HEK293 (cell line): ENCODE measurements around the gene SUPT5H.

Experiments used
- CTCF ChIA-PET: fragments of 350-600 bp; formaldehyde crosslinking; extraction: SDS; loops from one replicate; lab custom pipeline; 2021; ENCODE audit warnings: antibody characterized with exemption; lab: Yijun Ruan, JAX
- POLR2A ChIA-PET: fragments of 300-600 bp; formaldehyde crosslinking; extraction: SDS; loops from one replicate; lab custom pipeline; 2020; ENCODE audit warnings: antibody characterized with exemption, inconsistent platforms; lab: Yijun Ruan, JAX
- H3K27ac ChIP-seq: fragments of 200-500 bp; sonication (Bioruptor generic); 2 replicates; pipeline ENCODE4 v1.5.1; 2014; ENCODE audit warnings: low read depth, low read length, control low read depth, inconsistent platforms; ENCODE audit errors: extremely low read depth
- H3K36me3 ChIP-seq, 2 experiments: fragments of 200-500 bp in 1 of 2; sonication (Bioruptor generic) in 1 of 2; 1 replicate in 1 of 2; 2 replicates in 1 of 2; pipeline ENCODE4 v1.5.1; 2014 to 2017; ENCODE audit warnings: inconsistent platforms in 2 of 2, low read length in 2 of 2; ENCODE audit not compliant: control insufficient read depth in 2 of 2, insufficient read depth in 1 of 2
- H3K4me1 ChIP-seq: fragments of 200-500 bp; sonication (Bioruptor generic); 2 replicates; pipeline ENCODE4 v1.5.1; 2014; ENCODE audit warnings: mild to moderate bottlenecking, low read length, inconsistent platforms; ENCODE audit not compliant: control insufficient read depth, insufficient read depth
- H3K4me3 ChIP-seq: 2 replicates; pipeline ENCODE4 v1.5.1; 2011; ENCODE audit warnings: low read depth, mild to moderate bottlenecking, control low read depth, low read length, moderate library complexity
- H3K9me3 ChIP-seq: fragments of 200-500 bp; sonication (Bioruptor generic); 2 replicates; pipeline ENCODE4 v1.5.1; 2014; ENCODE audit warnings: low read depth, low read length, inconsistent platforms; ENCODE audit not compliant: control insufficient read depth, insufficient read depth
- BCL11A ChIP-seq: fragments of 450-650 bp; formaldehyde crosslinking; IDR thresholded peaks from 2 replicates; pipeline ENCODE4 v1.5.1; 2016; ENCODE audit warnings: low read depth, missing biosample characterization, missing genetic modification characterization
- EGR2 ChIP-seq: fragments of 450-650 bp; formaldehyde crosslinking; IDR thresholded peaks from 2 replicates; pipeline ENCODE4 v1.5.1; 2016; ENCODE audit warnings: low read depth, missing biosample characterization, missing genetic modification characterization
- IKZF3 ChIP-seq: fragments of 450-650 bp; IDR thresholded peaks from 2 replicates; pipeline ENCODE4 v1.5.0; 2018; ENCODE audit warnings: missing biosample characterization, mild to moderate bottlenecking, missing genetic modification characterization, moderate library complexity
- MEIS1 ChIP-seq: sonication (generic); formaldehyde crosslinking; IDR thresholded peaks from 2 replicates; pipeline ENCODE4 v1.8.1; 2022; ENCODE audit warnings: missing genetic modification reagents, mild to moderate bottlenecking, borderline replicate concordance
- PRDM10 ChIP-seq: fragments of 450-650 bp; formaldehyde crosslinking; IDR thresholded peaks from 2 replicates; pipeline ENCODE4 v1.5.1; 2016; ENCODE audit warnings: missing biosample characterization, missing genetic modification characterization
- SETDB1 ChIP-seq: IDR thresholded peaks from one replicate; pipeline ENCODE4 v1.6.1; 2017; ENCODE audit warnings: mild to moderate bottlenecking, low read length, moderate library complexity, mixed read lengths; ENCODE audit not compliant: insufficient read length
- WT1 ChIP-seq: fragments of 450-650 bp; formaldehyde crosslinking; IDR thresholded peaks from 2 replicates; pipeline ENCODE4 v1.5.1; 2016; ENCODE audit warnings: missing biosample characterization, missing genetic modification characterization
- ZBTB26 ChIP-seq: fragments of 450-650 bp; formaldehyde crosslinking; optimal IDR thresholded peaks from 2 replicates; pipeline ENCODE3; 2016; ENCODE audit warnings: missing biosample characterization, mild to moderate bottlenecking, missing genetic modification characterization
- ZBTB8A ChIP-seq: fragments of 450-650 bp; formaldehyde crosslinking; IDR thresholded peaks from 2 replicates; pipeline ENCODE4 v1.5.1; 2016; ENCODE audit warnings: missing biosample characterization, missing genetic modification characterization
- ZFHX2 ChIP-seq: fragments of 450-650 bp; formaldehyde crosslinking; conservative IDR thresholded peaks from 2 replicates; pipeline ENCODE4 v1.5.1; 2016; ENCODE audit warnings: missing biosample characterization, missing genetic modification characterization
- ZFP37 ChIP-seq: fragments of 450-650 bp; formaldehyde crosslinking; IDR thresholded peaks from 2 replicates; pipeline ENCODE4 v1.5.1; 2016; ENCODE audit warnings: missing biosample characterization, missing genetic modification characterization
- ZNF121 ChIP-seq: fragments of 450-650 bp; formaldehyde crosslinking; IDR thresholded peaks from 2 replicates; pipeline ENCODE4 v1.5.1; 2016; ENCODE audit warnings: missing biosample characterization, missing genetic modification characterization
- ZNF132 ChIP-seq: fragments of 450-650 bp; formaldehyde crosslinking; IDR thresholded peaks from 2 replicates; pipeline ENCODE4 v1.5.1; 2017; ENCODE audit warnings: missing biosample characterization, missing genetic modification characterization, borderline replicate concordance
- ZNF239 ChIP-seq: fragments of 450-650 bp; formaldehyde crosslinking; IDR thresholded peaks from 2 replicates; pipeline ENCODE4 v1.5.1; 2016; ENCODE audit warnings: missing biosample characterization, missing genetic modification characterization
- ZNF24 ChIP-seq: fragments of 450-650 bp; formaldehyde crosslinking; IDR thresholded peaks from 2 replicates; pipeline ENCODE4 v1.5.1; 2016; ENCODE audit warnings: missing biosample characterization, missing genetic modification characterization
- ZNF266 ChIP-seq: fragments of 450-650 bp; formaldehyde crosslinking; IDR thresholded peaks from 2 replicates; pipeline ENCODE4 v1.5.1; 2016; ENCODE audit warnings: missing biosample characterization, missing genetic modification characterization, low read depth
- ZNF354C ChIP-seq: fragments of 450-650 bp; formaldehyde crosslinking; IDR thresholded peaks from 2 replicates; pipeline ENCODE4 v1.5.1; 2016; ENCODE audit warnings: missing biosample characterization, missing genetic modification characterization, low read depth, borderline replicate concordance
- ZNF48 ChIP-seq: fragments of 450-650 bp; formaldehyde crosslinking; IDR thresholded peaks from 2 replicates; pipeline ENCODE4 v1.5.1; 2016; ENCODE audit warnings: missing biosample characterization, missing genetic modification characterization
- ZNF501 ChIP-seq: fragments of 450-650 bp; formaldehyde crosslinking; IDR thresholded peaks from 2 replicates; pipeline ENCODE4 v1.5.1; 2016; ENCODE audit warnings: missing biosample characterization, missing genetic modification characterization
- ZNF521 ChIP-seq: fragments of 450-650 bp; formaldehyde crosslinking; IDR thresholded peaks from 2 replicates; pipeline ENCODE4 v1.5.1; 2017; ENCODE audit warnings: missing biosample characterization, mild to moderate bottlenecking, missing genetic modification characterization
- ZNF548 ChIP-seq: fragments of 450-650 bp; formaldehyde crosslinking; IDR thresholded peaks from 2 replicates; pipeline ENCODE4 v1.5.1; 2016; ENCODE audit warnings: missing biosample characterization, missing genetic modification characterization
- ZNF623 ChIP-seq: fragments of 450-650 bp; formaldehyde crosslinking; IDR thresholded peaks from 2 replicates; pipeline ENCODE4 v1.5.1; 2016; ENCODE audit warnings: missing biosample characterization, missing genetic modification characterization
- ZNF660 ChIP-seq: fragments of 450-650 bp; IDR thresholded peaks from 2 replicates; pipeline ENCODE4 v1.5.1; 2018; ENCODE audit warnings: missing biosample characterization, mild to moderate bottlenecking, missing genetic modification characterization
- ZNF747 ChIP-seq: fragments of 450-650 bp; formaldehyde crosslinking; IDR thresholded peaks from 2 replicates; pipeline ENCODE4 v1.5.1; 2016; ENCODE audit warnings: missing biosample characterization, missing genetic modification characterization
- TF ChIP-seq, protein P1 (sequence below): fragments of 450-650 bp; formaldehyde crosslinking; IDR thresholded peaks from 2 replicates; pipeline ENCODE4 v1.5.1; 2016; ENCODE audit warnings: missing biosample characterization, missing genetic modification characterization

Gene SUPT5H

DNA sequence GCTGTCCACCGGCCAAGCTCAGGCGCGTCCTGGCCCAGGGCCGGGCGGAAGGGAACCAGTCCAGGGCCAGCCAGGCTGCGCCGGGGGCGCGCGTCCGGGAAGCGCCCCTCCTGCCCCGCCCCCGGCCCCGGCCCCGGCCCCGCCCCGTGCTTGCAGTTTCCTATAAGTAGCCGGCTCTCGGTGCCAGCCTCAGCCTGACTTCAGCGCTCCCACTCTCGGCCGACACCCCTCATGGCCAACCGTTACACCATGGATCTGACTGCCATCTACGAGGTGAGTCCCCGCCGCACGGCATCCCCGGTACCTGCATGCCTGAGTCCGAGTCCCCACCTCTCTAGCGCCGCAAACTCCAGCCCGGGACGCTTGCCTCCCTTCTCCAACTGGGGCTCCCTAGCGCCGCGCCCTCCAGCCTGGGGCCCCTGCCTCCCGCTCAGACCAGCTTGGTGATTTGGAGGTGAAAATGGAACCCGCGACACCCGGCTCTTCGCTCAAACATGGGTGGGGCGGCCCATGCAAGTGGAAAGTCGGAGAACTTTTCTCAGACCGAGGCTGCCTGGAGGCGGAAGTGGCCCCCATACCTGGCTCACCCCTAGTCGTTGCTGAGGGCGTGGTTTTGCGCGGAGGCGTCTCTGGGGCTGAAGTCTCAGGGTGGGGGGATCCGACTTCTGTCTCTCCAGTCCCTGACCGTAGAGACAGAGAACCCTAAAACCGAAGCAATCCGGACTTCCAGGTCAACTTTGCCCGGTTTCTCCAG, 38.5 kb upstream of the SUPT5H start, which contains the start of gene ZFP36 (continued):
- TF ChIP-seq, protein P1, sequence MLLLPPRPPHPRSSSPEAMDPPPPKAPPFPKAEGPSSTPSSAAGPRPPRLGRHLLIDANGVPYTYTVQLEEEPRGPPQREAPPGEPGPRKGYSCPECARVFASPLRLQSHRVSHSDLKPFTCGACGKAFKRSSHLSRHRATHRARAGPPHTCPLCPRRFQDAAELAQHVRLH (tag by site-specific recombination) = 0 out of 2 replicates have a peak, but pooled peaks have one; percentile 15
- TF ChIP-seq BCL11A (tag by site-specific recombination) (peak; percentile 35; the same call in 1 of the 2 replicates), ZNF501 (tag by site-specific recombination) (peak; percentile 85), ZNF132 (tag by site-specific recombination) (no peak), ZBTB26 (peak; percentile 59)
- TF ChIP-seq, all 188 proteins: peak for 67

GRCh38 chr19:39407410-39407659, 38.0 kb upstream of the SUPT5H start:
- CTCF ChIA-PET = interaction anchor here (1.0 to 4.6 kb wide), 3 partner anchors 9 to 85 kb away, joined by 3 to 41 read pairs (median 3); no protein-coding TSS in a partner anchor
- no peaks in the 10 kb centered on the region for H3K9me3 ChIP-seq
- POLR2A ChIA-PET = interaction anchor here (1.2 to 11.2 kb wide), 5 partner anchors 9 to 125 kb away, joined by 3 to 175 read pairs (median 56); partner anchors contain the start of genes EID2B, MED29, PAF1 and RPS16
- peak overlapping the region; percentile 61 for H3K4me3 ChIP-seq
- H3K36me3 ChIP-seq = peaks cover 0 to 3% of the 10 kb centered on the region in 2 experiments; a peak in 1 of 3 replicates
- H3K4me1 ChIP-seq = peaks cover 55% of the 10 kb centered on the region
- TF ChIP-seq ZNF48 (no peak), IKZF3 (tag by site-specific recombination) (0 out of 2 replicates have a peak, but pooled peaks have one; percentile 5), ZNF521 (no peak), ZNF121 (no peak)
- H3K27ac ChIP-seq = peak overlapping the region; percentile 77

GRCh38 chr19:39407660-39408391, 37.6 kb upstream of the SUPT5H start:
- H3K36me3 ChIP-seq = peaks cover 0 to 3% of the 10 kb centered on the region in 2 experiments; a peak in 1 of 3 replicates
- no peaks in the 10 kb centered on the region for H3K9me3 ChIP-seq
- H3K4me3 ChIP-seq = peak overlapping the region; percentile 61
- ChIA-PET CTCF (interaction anchor here (0.6 to 4.6 kb wide), 6 partner anchors 10 to 85 kb away, joined by 3 to 41 read pairs (median 3); no protein-coding TSS in a partner anchor), POLR2A (interaction anchor here (1.2 to 11.2 kb wide), 4 partner anchors 9 to 125 kb away, joined by 3 to 175 read pairs (median 84); partner anchors contain the start of genes EID2B, MED29, PAF1 and RPS16)
- H3K27ac ChIP-seq = no peak overlapping the region
- H3K4me1 ChIP-seq = peaks cover 51% of the 10 kb centered on the region
- TF ChIP-seq ZNF239 (peak; percentile 53; the same call in 1 of the 2 replicates), ZBTB8A (tag by site-specific recombination) (0 out of 2 replicates have a peak, but pooled peaks have one; percentile 13), ZFP37 (tag by site-specific recombination) (no peak), SETDB1 (no peak), ZNF660 (tag by site-specific recombination) (no peak), ZNF354C (tag by site-specific recombination) (no peak), ZBTB26 (no peak), WT1 (no peak), ZNF747 (tag by site-specific recombination) (no peak), ZNF24 (no peak), ZNF121 (no peak), ZNF266 (no peak), ZFHX2 (tag by site-specific recombination) (peak; percentile 91), PRDM10 (tag by site-specific recombination) (no peak), ZNF548 (tag by site-specific recombination) (no peak), ZNF623 (tag by site-specific recombination) (no peak), ZNF132 (tag by site-specific recombination) (no peak), ZNF501 (tag by site-specific recombination) (no peak), EGR2 (tag by site-specific recombination) (peak; percentile 81), MEIS1 (CRISPR knock-in tag) (no peak)
